NCI-H82 treated with DMSO at 0.1 percent for 48 hours (cell line): Measurements from ENCODE around the gene PPP1R14B.

Experiments
- DNase-seq: peaks from one replicate; lab custom pipeline; 2025; ENCODE audit not compliant: unreplicated experiment; lab: John Stamatoyannopoulos, UW

The PPP1R14B gene

DNA sequence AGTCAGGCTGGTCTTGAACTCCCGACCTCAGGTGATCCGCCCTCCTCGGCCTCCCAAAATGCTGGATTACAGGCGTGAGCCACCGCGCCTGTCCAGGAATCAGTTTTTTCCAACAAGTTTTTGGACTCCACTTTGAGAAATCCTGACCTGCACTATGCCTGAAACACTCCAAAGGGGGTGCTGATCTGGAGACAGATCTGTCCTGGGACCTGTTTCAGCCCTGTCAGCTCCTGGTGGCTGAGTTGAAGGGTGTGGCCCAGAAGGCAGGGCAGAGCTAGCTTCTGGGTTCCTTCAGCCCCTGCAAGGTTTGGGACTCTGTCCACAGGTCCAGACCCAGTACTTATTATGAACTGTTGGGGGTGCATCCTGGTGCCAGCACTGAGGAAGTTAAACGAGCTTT is 15.2 kb downstream of the PPP1R14B start:
- no peak for DNase-seq

DNA sequence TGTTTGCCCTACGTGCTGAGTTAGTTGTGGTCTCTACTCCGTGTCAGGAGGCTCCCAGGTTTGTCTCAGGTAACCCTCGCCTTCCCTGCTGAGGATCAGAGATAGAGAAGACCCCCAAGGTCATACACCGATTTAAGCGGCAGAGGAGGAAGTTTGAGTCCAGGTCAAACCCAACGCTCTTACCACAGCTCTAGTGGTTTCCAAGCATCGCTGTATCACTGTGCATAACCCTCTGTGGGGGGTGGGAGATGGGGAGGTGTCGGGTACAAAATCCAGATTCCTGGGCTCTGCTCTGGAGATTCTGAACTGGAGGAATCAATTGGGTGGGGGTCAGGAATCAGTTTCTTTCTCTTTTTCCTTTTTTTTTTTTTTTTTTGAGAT is 15.8 kb downstream of the PPP1R14B start:
- no peak for DNase-seq

DNA sequence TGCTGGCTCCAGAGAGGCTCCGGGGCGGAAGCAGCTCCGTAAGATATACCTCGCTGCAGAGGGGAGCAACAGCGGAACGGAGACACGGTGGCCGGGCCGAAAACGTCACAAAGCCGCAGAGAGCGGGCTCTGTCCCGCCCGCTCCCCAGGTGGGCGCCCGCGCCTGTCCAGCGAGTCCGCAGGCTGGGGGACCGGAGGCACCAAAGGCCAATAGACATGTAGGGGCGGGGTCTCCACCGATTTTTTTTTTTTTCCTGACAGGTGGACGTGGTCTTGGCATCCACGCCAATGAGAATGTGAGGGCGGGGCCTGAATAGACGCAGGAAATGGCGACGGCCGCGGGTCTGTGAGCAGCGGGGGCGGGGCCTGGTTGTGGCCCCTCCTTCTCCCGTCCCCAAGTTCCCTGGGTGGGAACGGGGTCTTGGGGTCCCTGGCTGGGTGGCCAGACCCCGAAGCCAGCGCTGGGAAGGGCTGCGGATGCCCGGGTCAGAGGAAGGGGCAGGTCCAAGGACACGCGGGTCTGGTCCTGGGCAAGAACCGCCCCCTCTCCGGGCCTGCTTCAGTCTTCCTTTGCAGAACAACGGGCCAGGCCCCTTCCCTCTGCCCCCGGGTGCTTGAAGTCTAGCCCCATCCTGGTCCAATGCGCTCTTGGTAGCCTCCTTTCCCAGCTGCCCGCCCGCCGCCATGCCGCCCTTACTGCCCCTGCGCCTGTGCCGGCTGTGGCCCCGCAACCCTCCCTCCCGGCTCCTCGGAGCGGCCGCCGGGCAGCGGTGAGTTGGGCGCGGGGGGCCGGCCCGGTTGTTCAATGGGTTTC is 16.4 kb downstream of the PPP1R14B start, which contains the start of gene DNAJC4:
DNAJC4 (plus strand) TSS at position 378 of the 814 bp plus-strand sequence; CDS start at position 685, 307 bp downstream.
- DNase-seq, result peak; percentile 76

DNA sequence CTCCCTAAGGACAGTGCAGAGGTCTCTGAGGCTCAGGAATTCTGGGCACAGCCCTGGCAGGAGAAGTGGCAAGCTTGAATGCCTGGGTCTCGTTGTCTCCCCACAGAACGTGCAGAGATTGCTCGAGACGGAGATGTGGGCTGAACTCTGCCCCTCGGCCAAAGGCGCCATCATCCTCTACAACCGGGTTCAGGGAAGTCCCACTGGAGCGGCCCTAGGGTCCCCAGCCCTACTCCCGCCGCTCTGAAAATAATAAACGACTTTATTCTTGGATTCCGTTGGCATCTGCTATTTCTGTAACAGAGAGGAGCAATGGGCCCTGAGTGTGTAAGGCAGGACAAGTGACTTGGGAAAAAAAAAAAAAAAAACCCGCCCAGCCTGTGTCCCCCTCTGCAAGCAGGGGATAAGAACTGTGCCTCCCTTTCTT is 17.0 kb downstream of the PPP1R14B start:
- DNase-seq, result no peak

DNA sequence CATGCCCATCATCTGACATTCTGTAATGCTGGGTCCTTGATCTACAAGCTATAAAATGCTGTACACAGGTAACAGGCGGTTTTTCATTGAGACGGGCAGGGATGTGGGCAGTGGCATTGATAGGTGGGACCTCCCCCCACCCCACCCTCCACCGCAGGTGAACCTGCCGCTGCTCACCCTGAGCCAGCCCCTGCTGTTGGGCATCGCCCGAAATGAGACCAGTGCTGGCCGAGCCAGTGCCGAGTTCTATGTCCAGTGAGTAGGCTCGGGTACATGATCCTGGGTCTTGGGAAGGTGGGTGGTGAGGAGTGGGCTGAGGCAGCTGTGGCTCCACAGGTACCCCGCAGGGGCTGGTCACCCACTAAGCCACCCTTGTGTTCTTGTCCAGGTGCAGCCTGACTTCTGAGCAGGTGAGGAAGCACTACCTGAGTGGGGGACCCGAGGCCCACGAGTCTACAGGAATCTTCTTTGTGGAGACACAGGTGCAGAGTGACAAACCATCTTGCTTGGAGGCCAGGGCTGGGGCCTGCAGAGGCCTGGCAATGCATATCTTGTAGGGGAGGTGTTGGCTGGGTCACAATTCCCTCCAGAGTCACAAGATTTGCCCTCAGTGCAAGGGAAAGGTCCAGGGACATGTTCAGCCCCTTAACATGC is 17.5 kb downstream of the PPP1R14B start:
- DNase-seq, result no peak

DNA sequence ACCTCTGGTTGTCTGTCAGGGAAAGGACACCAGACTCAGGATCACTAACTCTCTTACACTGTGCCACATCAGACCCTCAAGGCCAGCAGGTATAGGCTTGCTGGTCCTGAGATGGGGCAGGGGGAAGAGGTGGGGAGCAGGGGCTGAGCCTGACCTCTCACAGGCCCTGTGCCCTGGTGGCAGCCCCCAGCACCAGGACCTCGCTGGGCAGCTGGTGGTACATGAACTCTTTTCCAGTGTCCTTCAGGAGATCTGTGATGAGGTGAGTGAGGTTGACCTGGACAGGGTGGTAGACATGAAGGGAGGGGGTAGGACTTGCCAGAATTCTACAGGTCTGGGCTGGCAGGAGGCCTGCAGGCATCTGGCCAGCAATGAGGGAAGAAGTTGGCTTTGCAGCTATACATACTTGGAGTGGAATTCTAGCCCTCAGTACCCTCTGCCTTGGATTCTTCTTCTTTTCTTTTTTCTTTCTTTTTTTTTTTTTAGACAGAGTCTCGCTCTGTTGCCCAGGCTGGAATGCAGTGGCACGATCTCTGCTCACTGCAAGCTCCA is 19.3 kb downstream of the PPP1R14B start:
- no peak for DNase-seq

DNA sequence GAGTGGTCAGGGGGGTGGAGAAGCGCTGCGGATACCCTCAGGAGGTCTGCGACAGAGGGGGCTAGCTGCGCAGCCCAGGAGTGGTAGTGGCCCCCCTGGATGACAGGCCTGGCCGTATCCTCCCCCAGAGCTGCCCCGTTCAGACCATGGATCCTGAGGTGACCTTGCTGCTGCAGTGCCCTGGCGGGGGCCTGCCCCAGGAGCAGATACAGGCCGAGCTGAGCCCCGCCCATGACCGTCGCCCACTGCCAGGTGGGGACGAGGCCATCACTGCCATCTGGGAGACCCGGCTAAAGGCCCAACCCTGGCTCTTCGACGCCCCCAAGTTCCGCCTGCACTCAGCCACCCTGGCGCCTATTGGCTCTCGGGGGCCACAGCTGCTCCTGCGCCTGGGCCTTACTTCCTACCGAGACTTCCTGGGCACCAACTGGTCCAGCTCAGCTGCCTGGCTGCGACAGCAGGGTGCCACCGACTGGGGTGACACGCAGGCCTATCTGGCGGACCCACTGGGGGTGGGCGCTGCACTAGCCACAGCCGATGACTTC is 20.2 kb downstream of the PPP1R14B start:
- no peak for DNase-seq

DNA sequence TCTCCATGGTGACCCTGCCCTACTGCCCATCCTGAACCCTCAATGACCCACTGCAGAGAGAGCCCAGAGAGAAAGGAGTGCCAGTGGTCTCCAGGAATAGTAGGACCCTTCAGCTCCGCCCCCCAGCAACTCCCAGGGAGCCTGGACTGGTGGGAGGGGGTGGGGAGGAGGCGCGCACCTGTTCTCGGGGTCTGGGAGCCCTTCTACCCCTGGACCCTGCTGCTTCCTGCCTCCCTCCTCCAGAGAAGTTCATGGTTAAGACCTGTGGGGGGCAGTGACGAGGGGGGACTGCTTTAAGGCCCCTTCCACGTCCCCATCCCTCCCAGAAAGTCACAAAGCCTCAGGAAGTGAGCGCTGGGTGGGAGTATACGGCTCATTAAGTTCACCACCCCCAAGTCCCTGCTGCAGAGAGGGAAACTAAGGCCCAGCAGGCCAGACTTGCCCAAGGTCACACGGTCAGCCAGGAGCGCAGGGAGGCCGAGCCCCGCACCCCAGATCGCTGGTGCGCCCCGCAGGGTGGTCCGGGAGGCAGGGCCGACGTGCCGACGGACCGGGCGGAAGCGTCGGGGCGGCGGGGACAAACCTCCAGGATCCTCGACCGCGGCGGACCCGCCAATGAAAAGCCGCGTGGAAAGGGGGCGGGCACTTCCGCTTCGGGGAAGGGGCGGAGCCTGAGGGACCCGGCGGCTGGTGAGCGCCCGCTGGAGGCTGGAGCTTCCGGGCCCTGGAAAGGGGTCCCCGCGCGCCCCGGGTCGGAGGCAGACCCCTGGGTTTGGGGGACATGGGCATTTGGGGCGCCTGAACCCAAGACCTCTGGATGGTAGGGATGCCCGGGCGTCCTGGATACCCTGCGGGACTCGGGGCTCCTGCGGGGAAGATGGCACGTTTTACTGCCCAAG is 20.9 kb downstream of the PPP1R14B start, which contains the start of the genes NUDT22 and TRPT1:
NUDT22 (plus strand) TSS at position 667 of the 899 bp plus-strand sequence. CDS start 379 bp downstream, outside the sequence.
TRPT1 (minus strand) TSS at position 579 of the 899 bp plus-strand sequence; CDS start at position 253, 326 bp downstream.
- DNase-seq, result peak; percentile 32

DNA sequence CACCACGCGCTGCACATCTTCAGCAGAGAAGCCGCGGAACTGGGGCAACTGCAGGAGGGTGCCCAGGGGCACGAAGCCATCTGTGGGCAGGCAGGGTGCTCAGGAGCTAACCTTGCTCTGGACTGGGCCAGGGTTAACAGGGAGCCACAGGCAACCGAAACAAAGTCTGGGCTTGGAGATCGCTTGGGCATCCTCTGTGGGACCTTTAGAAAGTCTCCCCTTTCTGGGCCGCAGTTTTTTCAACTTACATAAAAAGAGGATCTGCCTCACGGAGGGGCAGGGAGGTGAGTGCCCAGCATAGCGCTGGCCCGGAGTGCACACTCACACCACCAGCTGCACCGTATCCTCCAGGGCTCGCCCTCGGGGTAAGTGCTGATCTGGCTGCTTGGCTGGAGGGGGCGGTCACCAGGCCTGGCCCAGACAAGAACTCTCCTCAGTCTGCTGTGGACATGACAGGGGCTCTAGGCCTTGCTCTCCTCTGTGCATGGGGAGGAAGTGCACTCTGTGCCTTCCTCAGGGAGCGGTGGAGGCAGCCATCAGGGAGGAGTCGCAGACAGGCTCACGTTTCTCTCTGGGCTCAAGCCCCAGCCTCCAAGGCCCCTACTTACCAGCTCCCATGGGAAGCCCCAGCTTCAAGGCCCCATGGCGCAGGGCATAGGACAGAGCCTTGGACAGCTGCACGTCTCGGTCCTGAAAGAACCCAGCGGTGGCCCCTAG is 21.7 kb downstream of the PPP1R14B start:
- DNase-seq, result no peak

DNA sequence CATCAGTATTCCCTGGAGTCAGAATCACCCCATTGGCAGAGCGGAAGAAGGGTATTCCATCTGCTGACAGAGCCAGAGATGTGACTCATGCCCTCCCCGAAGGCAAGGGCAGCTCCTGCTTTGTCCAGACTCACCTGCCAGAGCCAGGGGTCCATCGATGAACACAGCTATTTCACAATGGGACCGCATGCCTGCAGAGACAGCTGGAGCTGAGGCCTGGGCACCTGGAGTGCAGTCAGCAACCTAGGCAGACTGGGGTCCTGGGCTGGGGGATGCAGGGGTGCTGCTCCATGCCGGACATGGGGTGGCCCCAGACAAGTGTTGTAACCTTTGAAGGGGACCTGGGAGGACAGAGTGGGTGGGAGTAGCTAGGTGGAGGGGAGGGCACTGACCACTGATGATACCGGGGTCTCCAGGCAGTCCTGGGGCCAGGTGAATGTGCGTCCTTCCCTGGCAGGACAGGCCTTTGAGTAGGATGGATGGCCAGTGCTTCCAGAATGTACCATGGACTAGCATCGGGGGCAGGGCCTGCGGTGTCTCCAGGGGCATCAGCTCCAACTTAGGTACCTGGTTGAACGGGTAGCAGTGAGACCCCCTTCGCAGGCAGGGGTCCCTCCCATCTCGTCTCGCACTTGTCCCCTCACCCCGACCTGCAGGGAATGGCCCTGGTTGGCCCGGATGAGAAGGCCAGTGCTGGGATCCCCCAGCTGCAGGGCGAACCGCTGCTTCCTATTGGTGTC is 22.4 kb downstream of the PPP1R14B start:
- DNase-seq, result no peak

DNA sequence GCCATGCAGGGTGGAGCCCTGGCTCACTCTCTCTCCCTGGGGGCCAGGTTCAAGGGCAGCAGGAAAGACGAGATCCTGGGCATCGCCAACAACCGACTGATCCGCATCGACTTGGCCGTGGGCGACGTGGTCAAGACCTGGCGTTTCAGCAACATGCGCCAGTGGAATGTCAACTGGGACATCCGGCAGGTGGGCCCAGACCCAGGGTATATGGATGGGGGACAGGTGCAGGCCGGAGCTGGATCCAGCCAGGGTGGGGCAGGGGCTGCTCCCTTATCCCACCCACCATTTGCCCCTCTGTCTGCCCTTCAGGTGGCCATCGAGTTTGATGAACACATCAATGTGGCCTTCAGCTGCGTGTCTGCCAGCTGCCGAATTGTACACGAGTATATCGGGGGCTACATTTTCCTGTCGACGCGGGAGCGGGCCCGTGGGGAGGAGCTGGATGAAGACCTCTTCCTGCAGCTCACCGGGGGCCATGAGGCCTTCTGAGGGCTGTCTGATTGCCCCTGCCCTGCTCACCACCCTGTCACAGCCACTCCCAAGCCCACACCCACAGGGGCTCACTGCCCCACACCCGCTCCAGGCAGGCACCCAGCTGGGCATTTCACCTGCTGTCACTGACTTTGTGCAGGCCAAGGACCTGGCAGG is 23.6 kb downstream of the PPP1R14B start:
- DNase-seq, result no peak

DNA sequence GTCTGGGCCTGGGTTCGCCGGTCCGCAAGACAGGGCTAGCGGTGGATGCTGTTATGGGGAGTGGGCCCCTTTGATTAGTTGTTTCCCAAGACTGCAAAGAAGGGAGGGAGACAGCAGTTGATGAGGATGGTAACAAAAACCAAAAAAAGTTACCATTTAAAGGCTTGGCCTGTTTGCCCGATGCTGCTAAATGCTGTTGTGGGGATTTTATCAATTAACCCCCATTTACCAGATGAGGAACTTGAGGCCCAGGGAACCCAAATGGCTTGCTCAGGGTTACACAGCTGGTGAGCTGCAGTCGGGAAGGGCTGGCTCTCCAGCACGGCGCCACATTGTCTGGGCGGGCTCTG is 24.1 kb downstream of the PPP1R14B start:
- no peak for DNase-seq

DNA sequence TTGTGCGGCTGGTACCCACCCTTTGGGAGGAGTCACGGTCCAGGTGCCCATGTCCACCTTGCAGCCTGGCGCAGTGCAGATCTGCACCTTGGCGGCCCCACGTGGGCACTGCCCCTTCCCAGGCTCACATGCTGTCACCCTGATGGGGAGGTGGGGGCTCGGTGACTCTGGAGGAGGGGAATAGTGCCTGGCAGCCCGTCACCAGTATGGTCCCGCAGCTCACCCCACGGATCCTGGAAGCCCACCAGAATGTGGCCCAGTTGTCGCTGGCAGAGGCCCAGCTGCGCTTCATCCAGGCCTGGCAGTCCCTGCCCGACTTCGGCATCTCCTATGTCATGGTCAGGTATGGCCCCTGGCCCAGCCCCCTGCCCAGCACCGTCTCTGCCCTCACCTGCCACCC is 25.9 kb downstream of the PPP1R14B start:
- DNase-seq, result no peak

DNA sequence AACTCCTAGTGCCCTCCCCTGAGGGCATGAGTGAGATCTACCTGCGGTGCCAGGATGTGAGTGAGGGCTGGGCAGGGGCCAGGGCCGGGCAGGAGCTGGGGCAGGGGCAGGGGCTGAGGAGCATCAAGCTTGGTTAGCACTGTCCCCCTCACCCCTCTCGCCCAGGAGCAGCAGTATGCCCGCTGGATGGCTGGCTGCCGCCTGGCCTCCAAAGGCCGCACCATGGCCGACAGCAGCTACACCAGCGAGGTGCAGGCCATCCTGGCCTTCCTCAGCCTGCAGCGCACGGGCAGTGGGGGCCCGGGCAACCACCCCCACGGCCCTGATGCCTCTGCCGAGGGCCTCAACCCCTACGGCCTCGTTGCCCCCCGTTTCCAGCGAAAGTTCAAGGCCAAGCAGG is 26.5 kb downstream of the PPP1R14B start:
- no peak for DNase-seq

DNA sequence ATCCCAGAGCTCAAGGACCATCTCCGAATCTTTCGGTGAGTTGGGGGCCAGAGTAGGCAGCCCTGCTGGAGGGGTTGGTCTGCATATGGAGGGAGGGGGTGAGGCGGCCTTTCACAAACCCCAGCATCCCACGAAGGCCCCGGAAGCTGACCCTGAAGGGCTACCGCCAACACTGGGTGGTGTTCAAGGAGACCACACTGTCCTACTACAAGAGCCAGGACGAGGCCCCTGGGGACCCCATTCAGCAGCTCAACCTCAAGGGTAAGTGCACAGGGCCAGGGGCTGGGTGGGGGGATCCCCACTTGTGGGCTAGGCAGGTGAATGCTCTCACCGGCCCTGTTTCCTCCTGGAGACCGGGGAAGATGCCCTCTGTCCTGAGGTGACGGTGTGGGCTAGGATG is 27.0 kb downstream of the PPP1R14B start:
- DNase-seq, result no peak

DNA sequence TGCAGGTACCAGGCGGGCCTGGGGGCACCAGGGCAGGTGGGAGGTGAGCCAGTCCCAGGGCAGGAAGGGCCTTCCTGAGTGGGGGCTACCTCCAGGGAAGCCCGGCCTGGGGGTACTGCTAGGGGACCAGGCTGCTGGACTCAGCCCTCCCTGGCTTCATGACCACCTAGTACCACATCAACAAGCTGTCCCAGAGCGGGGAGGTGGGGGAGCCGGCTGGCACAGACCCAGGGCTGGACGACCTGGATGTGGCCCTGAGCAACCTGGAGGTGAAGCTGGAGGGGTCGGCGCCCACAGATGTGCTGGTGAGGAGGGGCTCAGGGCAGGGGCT is 27.4 kb downstream of the PPP1R14B start:
- DNase-seq, result no peak

DNA sequence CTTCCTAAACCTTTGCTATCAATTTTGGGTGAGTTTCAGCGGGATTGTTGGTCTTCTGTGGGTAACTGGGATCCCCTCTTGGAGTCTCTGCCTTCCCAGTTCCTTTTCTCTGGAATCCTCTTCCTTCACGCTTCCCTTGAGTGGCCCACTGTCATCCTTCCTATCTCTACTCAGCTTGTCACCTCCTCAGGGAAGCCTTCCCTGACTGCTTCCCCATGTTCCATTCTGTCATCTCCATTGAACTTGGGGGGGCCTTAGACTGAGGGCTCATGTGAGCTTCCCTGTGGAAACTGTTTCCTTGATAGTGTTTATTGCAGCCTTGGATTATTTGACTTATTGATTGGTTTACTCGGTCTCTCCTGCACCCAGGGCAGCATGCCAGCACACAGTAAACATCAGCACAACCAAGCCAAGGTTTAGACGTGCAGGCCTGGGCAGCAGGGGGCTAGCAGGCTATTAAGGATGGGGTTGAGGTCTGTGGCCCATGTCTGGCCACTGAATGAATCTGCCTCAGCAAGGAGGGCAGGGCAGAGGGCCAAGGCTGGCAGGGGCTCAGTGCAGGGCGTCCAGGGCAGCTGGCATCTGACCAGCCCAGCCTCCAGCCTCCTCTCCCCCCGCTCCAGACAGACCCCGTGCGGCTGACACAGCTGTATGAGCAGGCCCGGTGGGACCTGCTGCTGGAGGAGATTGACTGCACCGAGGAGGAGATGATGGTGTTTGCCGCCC is 28.0 kb downstream of the PPP1R14B start:
- DNase-seq, result no peak

DNA sequence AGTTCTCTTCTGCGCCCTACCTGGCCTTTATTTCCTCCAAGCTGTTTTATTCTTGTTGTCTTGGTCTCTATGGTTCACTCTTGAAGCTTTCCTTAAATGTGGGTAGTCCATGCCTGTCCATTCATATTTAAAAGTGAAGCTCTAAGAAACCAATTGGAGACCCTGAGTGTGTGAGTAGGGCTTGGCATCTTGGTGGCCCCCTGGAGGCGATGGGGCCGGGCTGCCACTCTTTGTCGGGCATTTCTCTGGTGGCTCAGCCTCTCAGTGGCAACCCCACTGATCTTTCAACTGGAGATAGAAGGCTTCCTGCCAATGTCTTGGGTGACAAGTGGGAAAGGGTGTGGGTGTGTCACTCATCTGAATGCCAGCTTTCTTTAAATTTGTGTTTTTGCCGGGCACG is 29.9 kb downstream of the PPP1R14B start:
- no peak for DNase-seq
